PC-3 (cell line): ENCODE measurements around the gene DHX34.
"Not testable (repeated sequence)": the region's sequence is repeated elsewhere in the genome, so short reads cannot be mapped to it uniquely, and the experiment has no call there.

Experiments
- EZH2 ChIP-seq: fragments of 300-600 bp; sonication (generic); IDR thresholded peaks from one replicate; pipeline ENCODE4 v1.6.1; 2017; ENCODE audit warnings: antibody characterized with exemption, mild to moderate bottlenecking, low read length; ENCODE audit not compliant: unreplicated experiment
- EZH2phosphoT487 ChIP-seq: fragments of 300-600 bp; sonication (generic); IDR thresholded peaks from 2 replicates; pipeline ENCODE4 v1.6.1; 2018; ENCODE audit warnings: mild to moderate bottlenecking, antibody characterized with exemption, low read length, borderline replicate concordance
- TF ChIP-seq, protein P1 (sequence below): fragments of 300-600 bp; sonication (generic); conservative IDR thresholded peaks from 2 replicates; pipeline ENCODE4 v1.5.1; 2017; ENCODE audit warnings: antibody characterized with exemption, low read depth, mild to moderate bottlenecking, low read length

DNA sequence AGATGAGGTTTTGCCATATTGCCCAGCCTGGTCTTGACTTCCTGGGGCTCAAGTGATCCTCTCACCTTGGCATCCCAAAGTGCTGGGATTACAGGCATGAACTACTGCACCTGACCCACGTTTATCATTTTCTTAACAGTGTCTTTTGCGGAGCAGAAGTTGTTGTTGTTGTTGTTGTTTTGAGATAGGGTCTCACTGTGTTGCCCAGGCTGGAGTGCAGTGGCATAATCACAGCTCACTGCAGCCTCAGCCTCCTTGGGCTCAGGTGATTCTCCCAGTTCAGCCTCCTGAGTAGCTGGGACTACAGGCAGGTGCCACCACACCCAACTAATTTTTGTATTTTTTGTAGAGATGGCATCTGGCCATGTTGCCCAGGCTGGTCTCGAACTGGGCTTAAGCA, 38.5 kb downstream of the DHX34 start:
- TF ChIP-seq, protein P1, sequence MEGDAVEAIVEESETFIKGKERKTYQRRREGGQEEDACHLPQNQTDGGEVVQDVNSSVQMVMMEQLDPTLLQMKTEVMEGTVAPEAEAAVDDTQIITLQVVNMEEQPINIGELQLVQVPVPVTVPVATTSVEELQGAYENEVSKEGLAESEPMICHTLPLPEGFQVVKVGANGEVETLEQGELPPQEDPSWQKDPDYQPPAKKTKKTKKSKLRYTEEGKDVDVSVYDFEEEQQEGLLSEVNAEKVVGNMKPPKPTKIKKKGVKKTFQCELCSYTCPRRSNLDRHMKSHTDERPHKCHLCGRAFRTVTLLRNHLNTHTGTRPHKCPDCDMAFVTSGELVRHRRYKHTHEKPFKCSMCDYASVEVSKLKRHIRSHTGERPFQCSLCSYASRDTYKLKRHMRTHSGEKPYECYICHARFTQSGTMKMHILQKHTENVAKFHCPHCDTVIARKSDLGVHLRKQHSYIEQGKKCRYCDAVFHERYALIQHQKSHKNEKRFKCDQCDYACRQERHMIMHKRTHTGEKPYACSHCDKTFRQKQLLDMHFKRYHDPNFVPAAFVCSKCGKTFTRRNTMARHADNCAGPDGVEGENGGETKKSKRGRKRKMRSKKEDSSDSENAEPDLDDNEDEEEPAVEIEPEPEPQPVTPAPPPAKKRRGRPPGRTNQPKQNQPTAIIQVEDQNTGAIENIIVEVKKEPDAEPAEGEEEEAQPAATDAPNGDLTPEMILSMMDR, result not testable (repeated sequence)
- not testable (repeated sequence) for TF ChIP-seq EZH2phosphoT487, EZH2
